Neuronal stem cell (in vitro differentiated cells): ENCODE measurements around the gene ELFN1.
A peak's percentile ranks its signal among the peaks of the same experiment; 100 is the strongest.
"Not testable (repeated sequence)": the region's sequence is repeated elsewhere in the genome, so short reads cannot be mapped to it uniquely, and the experiment has no call there.

Experiments
- DNase-seq: peaks from one replicate; pipeline ENCODE4 v3.0.0-alpha.2; 2013; ENCODE audit warnings: low spot score
- H2AFZ ChIP-seq: one replicate; pipeline ENCODE4 v1.6.1; 2013; ENCODE audit warnings: mild to moderate bottlenecking, low read length, inconsistent platforms
- H2AK5ac ChIP-seq: 2 replicates; pipeline ENCODE4 v1.6.1; 2013; ENCODE audit warnings: low read depth, mild to moderate bottlenecking, inconsistent platforms, low read length, moderate library complexity, mixed read lengths
- H2BK120ac ChIP-seq: 2 replicates; pipeline ENCODE4 v1.6.1; 2013; ENCODE audit warnings: low read depth, mild to moderate bottlenecking, inconsistent platforms, low read length, moderate library complexity, mixed read lengths
- H2BK12ac ChIP-seq: one replicate; pipeline ENCODE4 v1.6.1; 2013; ENCODE audit warnings: low read length, inconsistent platforms
- H2BK15ac ChIP-seq: 2 replicates; pipeline ENCODE4 v1.6.1; 2013; ENCODE audit warnings: mild to moderate bottlenecking, low read length, inconsistent platforms, mixed read lengths
- H2BK5ac ChIP-seq: one replicate; pipeline ENCODE4 v1.6.1; 2013; ENCODE audit warnings: inconsistent platforms, mild to moderate bottlenecking, low read length, moderate library complexity
- H3K14ac ChIP-seq: one replicate; pipeline ENCODE4 v1.6.1; 2013; ENCODE audit warnings: low read length, inconsistent platforms
- H3K18ac ChIP-seq: 2 replicates; pipeline ENCODE4 v1.6.1; 2013; ENCODE audit warnings: low read length, inconsistent platforms
- H3K23ac ChIP-seq: 2 replicates; pipeline ENCODE4 v1.6.1; 2013; ENCODE audit warnings: low read depth, mild to moderate bottlenecking, mixed read lengths, low read length, inconsistent platforms; ENCODE audit not compliant: poor library complexity
- H3K27ac ChIP-seq: replicated peaks from 3 replicates; pipeline ENCODE4 v1.5.1; 2013; ENCODE audit warnings: low read length, inconsistent platforms
- H3K27me3 ChIP-seq, 3 experiments: 2 replicates each; pipeline ENCODE4 v1.6.1; 2013; ENCODE audit warnings: low read length in 3 of 3, mild to moderate bottlenecking in 2 of 3, inconsistent platforms in 1 of 3, low read depth in 1 of 3, mixed read lengths in 1 of 3, moderate library complexity in 1 of 3; ENCODE audit not compliant: control insufficient read depth in 3 of 3, insufficient read depth in 3 of 3
- H3K36me3 ChIP-seq, 2 donors: replicated peaks in 1 of 2; 2 replicates each; pipeline ENCODE4 v1.6.1; 2013; ENCODE audit warnings: low read length in 2 of 2; ENCODE audit not compliant: control insufficient read depth in 2 of 2, insufficient read depth in 2 of 2
- H3K4ac ChIP-seq: 2 replicates; pipeline ENCODE4 v1.6.1; 2013; ENCODE audit warnings: inconsistent platforms, mild to moderate bottlenecking, low read length, moderate library complexity
- H3K4me1 ChIP-seq, 2 donors: 1 replicate in 1 of 2; 2 replicates in 1 of 2; pipeline ENCODE4 v1.6.1; 2013; ENCODE audit warnings: low read length in 2 of 2, low read depth in 1 of 2; ENCODE audit not compliant: control insufficient read depth in 2 of 2, insufficient read depth in 1 of 2
- H3K4me2 ChIP-seq: one replicate; pipeline ENCODE4 v1.6.1; 2013; ENCODE audit warnings: mild to moderate bottlenecking, low read length, inconsistent platforms; ENCODE audit not compliant: insufficient read depth, poor library complexity, severe bottlenecking
- H3K4me3 ChIP-seq, 2 donors: 2 replicates each; pipeline ENCODE4 v1.5.1; 2013; ENCODE audit warnings: low read length in 2 of 2, mild to moderate bottlenecking in 2 of 2, inconsistent platforms in 1 of 2, moderate library complexity in 1 of 2
- H3K79me1 ChIP-seq: one replicate; pipeline ENCODE4 v1.6.1; 2013; ENCODE audit warnings: low read depth, mild to moderate bottlenecking, inconsistent platforms, low read length, moderate library complexity
- H3K9ac ChIP-seq: one replicate; pipeline ENCODE4 v1.6.1; 2013; ENCODE audit warnings: mild to moderate bottlenecking, low read depth, low read length, inconsistent platforms; ENCODE audit not compliant: poor library complexity
- H3K9me3 ChIP-seq, 2 donors: replicated peaks in 1 of 2; 2 replicates each; pipeline versions ENCODE3 to v1.6.1; 2013; ENCODE audit warnings: low read length in 2 of 2, mild to moderate bottlenecking in 2 of 2, inconsistent platforms in 1 of 2, low read depth in 1 of 2, mixed read lengths in 1 of 2, moderate library complexity in 1 of 2; ENCODE audit not compliant: control insufficient read depth in 2 of 2, insufficient read depth in 1 of 2
- H4K8ac ChIP-seq: one replicate; pipeline ENCODE4 v1.6.1; 2013; ENCODE audit warnings: low read depth, mild to moderate bottlenecking, inconsistent platforms, low read length, moderate library complexity
- H4K91ac ChIP-seq: one replicate; pipeline ENCODE4 v1.6.1; 2013; ENCODE audit warnings: low read length, low read depth, mild to moderate bottlenecking, inconsistent platforms; ENCODE audit not compliant: poor library complexity
- WGBS, 2 donors: extraction: QIAGEN DNeasy Blood & Tissue Kit; methylation state at CpG; one replicate each; pipeline ENCODE4 v1.1.7; 2013; ENCODE audit warnings: missing lambda C conversion rate in 2 of 2, mixed read lengths in 1 of 2; ENCODE audit not compliant: insufficient read length in 2 of 2, insufficient replicate concordance in 1 of 2; ENCODE audit errors: extremely low coverage in 2 of 2; 5-methylcytosine and 5-hydroxymethylcytosine counted together

ELFN1 gene

DNA sequence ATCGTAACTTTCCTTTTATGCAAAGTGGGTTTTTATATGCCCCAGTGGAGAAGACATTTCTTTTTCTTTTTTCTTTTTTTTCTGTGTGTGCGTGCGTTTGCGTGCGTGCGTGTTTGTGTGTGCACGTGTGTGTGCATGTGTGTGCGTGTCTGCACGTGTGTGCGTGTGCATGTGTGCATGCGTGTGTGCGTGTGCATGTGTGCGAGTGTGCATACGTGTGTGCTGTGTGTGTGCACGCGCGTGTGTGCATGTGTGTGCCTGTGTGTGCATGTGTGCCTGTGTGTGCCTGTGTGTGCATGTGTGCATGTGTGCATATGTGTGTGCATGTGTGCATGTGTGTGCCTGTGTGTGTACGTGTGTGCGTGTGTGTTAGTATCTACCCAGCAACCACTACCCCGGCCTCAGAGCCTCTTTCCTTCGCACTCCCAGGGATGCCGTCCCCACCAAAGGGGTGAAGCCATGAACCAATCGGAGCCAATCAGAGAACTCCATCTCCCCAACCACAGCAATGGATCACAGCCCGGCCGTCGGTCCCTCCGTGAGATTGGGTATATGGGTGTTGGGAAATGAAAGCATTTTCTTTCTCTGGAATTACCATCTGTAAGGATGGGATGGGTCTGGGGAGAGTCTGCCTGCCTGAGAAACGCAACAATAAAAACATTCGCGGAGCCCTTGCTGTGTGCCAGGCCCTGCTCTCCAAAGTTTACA is 92.3 kb downstream of the ELFN1 start:
- Histone ChIP-seq H3K9ac (peak overlapping the region; percentile 81), H3K79me1 (peaks cover 3% of the 10 kb centered on the region), H3K36me3 (no peaks in the 10 kb centered on the region), H3K4me2 (no peak overlapping the region), H3K27me3 (peaks cover 0 to 4% (median 0%) of the 10 kb centered on the region in 3 experiments), H2BK5ac (no peak overlapping the region), H2AK5ac (no peak overlapping the region), H4K91ac (no peak overlapping the region), H3K9me3 (peaks cover 3 to 7% of the 10 kb centered on the region in 2 donors), H3K4me3 (peak overlapping the region in 1 of 2 donors; percentile 31), H3K18ac (peak overlapping the region; percentile 70), H3K23ac (peak overlapping the region; percentile 89), H4K8ac (no peak overlapping the region), H2AFZ (no peak overlapping the region), H2BK15ac (no peak overlapping the region), H3K4me1 (peaks cover 0 to 2% of the 10 kb centered on the region in 2 donors), H3K27ac (no peak overlapping the region), H2BK12ac (peak overlapping the region; percentile 58), H2BK120ac (no peak overlapping the region), H3K4ac (no peak overlapping the region), H3K14ac (peak overlapping the region; percentile 89)
- no CpG with 5 or more reads among the region's 30 CpGs for WGBS, 2 donors
- no peak for DNase-seq

DNA sequence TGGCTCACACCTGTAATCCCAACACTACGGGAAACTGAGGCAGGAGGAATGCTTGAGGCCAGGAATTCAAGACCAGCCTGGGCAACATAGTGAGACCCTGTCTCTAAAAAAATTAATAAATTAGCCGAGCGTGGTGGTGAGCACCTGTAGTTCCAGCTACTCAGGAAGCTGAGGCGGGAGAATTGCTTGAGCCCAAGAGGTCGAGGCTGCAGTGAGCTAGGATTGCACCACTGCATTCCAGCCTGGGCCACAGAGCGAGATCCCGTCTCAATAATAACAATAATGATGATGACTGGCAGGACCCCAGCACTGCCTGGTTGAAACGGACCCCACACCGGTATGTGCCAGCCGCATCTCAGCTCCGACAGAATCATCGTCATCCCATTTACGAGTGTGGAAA is 93.0 kb downstream of the ELFN1 start:
- no CpG with 5 or more reads among the region's 13 CpGs for WGBS, 2 donors

DNA sequence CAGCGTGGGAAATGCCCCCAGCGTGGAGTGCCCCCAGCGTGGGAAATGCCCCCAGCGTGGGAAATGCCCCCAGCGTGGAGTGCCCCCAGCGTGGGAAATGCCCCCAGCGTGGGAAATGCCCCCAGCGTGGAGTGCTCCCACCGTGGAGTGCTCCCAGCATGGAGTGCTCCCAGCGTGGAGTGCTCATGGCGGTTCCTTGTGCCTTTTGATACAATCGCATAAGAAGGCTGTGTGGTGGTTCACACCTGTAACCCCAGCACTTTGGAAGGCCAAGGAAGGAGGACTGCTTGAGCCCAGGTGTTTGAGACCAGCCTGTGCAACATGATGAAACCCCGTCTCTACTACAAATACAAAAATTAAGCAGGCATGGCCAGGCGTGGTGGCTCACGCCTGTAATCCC is 93.8 kb downstream of the ELFN1 start:
- H3K4me3 ChIP-seq, H2AK5ac ChIP-seq, H3K79me1 ChIP-seq, H3K18ac ChIP-seq, H3K27me3 ChIP-seq, H2BK5ac ChIP-seq, H2BK12ac ChIP-seq, DNase-seq, H3K23ac ChIP-seq, H3K14ac ChIP-seq, H3K4ac ChIP-seq, H4K91ac ChIP-seq, H3K4me1 ChIP-seq, H3K36me3 ChIP-seq, H3K27ac ChIP-seq, H3K9ac ChIP-seq, H3K9me3 ChIP-seq, H2AFZ ChIP-seq, H4K8ac ChIP-seq, H3K4me2 ChIP-seq, H2BK15ac ChIP-seq, H2BK120ac ChIP-seq: not testable (repeated sequence)
- WGBS, 2 donors, result no CpG with 5 or more reads among the region's 15 CpGs

More for the DNA sequence above, 93.0 kb downstream of the ELFN1 start:
- Histone ChIP-seq H2BK12ac (no peak overlapping the region), H2BK120ac (no peak overlapping the region), H4K8ac (no peak overlapping the region), H3K4me1 (peaks cover 0 to 2% of the 10 kb centered on the region in 2 donors), H3K4me3 (no peak overlapping the region), H3K27me3 (peaks cover 0 to 4% (median 0%) of the 10 kb centered on the region in 3 experiments), H3K27ac (no peak overlapping the region), H3K9ac (no peak overlapping the region), H3K9me3 (peaks cover 3 to 7% of the 10 kb centered on the region in 2 donors), H2AFZ (no peak overlapping the region), H3K4me2 (no peak overlapping the region), H3K18ac (no peak overlapping the region), H2BK15ac (no peak overlapping the region), H2AK5ac (no peak overlapping the region), H3K36me3 (no peaks in the 10 kb centered on the region), H4K91ac (no peak overlapping the region), H3K79me1 (peaks cover 3% of the 10 kb centered on the region), H2BK5ac (no peak overlapping the region), H3K4ac (no peak overlapping the region), H3K14ac (no peak overlapping the region), H3K23ac (no peak overlapping the region)
- DNase-seq, result no peak

DNA sequence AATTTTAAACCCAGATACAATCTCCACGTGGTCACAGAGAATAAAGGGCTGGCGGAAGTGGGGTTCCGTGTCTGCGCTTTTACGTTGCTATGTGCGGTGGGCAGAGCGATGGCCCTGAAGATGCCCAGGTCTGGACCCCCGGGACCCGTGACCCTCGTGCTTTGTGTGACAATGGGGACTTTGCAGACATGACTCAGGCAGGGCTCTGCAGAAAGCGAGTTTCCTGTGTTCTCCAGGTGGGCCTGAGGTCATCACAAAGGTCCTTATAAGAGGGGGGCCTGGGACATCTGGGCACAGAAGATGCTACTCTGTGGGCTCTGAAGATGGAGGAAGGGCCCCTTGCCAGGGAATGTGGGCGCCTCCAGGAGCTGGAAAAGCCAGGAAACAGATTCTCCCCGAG is 95.3 kb downstream of the ELFN1 start:
- H3K4me2 ChIP-seq, result no peak overlapping the region
- no CpG with 5 or more reads among the region's 13 CpGs for WGBS, 2 donors

More for the DNA sequence above, 95.3 kb downstream of the ELFN1 start:
- Histone ChIP-seq H3K27ac (no peak overlapping the region), H2AFZ (no peak overlapping the region), H3K27me3 (peaks cover 0 to 2% (median 0%) of the 10 kb centered on the region in 3 experiments), H3K4ac (no peak overlapping the region), H2BK15ac (no peak overlapping the region), H2BK12ac (no peak overlapping the region), H3K36me3 (no peaks in the 10 kb centered on the region), H3K9ac (no peak overlapping the region), H4K91ac (no peak overlapping the region), H3K4me1 (peaks cover 0 to 2% of the 10 kb centered on the region in 2 donors), H3K9me3 (peaks cover 3 to 7% of the 10 kb centered on the region in 2 donors), H3K18ac (no peak overlapping the region), H4K8ac (no peak overlapping the region), H3K4me3 (no peak overlapping the region), H3K14ac (no peak overlapping the region), H3K23ac (no peak overlapping the region), H2BK5ac (no peak overlapping the region), H2AK5ac (no peak overlapping the region), H2BK120ac (no peak overlapping the region), H3K79me1 (peaks cover 3% of the 10 kb centered on the region)
- no peak for DNase-seq
